ENCODE measurements around the gene ZNF280B. TPM values are rescaled to one million over a fixed set of nuclear protein-coding genes. Genes with fewer than 3 reads are reported as not detected.

The ZNF280B gene
- polyA plus RNA-seq, 1 donor (not counting 4 experiments of a cell fraction or from before 2014, with no cell fraction given) = 0.04 TPM

DNA sequence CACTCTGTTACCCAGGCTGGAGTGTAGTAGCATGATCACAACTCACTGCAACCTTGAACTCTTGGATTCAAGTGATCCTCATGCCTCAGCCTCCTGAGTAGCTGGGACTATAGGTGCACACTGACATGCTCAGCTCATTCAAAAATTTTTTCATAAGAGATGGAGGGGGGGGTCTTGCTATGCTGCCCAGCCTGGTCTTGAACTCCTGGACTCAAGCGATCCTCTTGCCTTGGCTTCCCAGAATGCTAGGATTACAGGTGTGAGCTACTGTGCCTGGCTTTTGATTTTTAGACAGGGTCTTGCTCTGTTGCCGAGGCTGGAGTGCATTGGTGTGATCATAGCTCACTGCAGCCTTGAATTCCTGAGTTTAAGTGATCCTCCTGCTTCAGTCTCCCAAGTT is 36.5 kb upstream of the ZNF280B start:
- DNase-seq (ENCODE audit: low read depth, low spot score) (no peak), FAIRE-seq (no peak)
- TF ChIP-seq, protein P1, sequence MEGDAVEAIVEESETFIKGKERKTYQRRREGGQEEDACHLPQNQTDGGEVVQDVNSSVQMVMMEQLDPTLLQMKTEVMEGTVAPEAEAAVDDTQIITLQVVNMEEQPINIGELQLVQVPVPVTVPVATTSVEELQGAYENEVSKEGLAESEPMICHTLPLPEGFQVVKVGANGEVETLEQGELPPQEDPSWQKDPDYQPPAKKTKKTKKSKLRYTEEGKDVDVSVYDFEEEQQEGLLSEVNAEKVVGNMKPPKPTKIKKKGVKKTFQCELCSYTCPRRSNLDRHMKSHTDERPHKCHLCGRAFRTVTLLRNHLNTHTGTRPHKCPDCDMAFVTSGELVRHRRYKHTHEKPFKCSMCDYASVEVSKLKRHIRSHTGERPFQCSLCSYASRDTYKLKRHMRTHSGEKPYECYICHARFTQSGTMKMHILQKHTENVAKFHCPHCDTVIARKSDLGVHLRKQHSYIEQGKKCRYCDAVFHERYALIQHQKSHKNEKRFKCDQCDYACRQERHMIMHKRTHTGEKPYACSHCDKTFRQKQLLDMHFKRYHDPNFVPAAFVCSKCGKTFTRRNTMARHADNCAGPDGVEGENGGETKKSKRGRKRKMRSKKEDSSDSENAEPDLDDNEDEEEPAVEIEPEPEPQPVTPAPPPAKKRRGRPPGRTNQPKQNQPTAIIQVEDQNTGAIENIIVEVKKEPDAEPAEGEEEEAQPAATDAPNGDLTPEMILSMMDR (optimal IDR thresholded peaks at IDR 0.05 in 1 of 3, IDR thresholded peaks at IDR 0.05 in 1 of 3, conservative IDR thresholded peaks at IDR 0.05 in 1 of 3; ENCODE audit: extremely low read depth in 1 of 3, insufficient read depth in 2 of 3, low read length in 3 of 3) = no peak
- TF ChIP-seq EZH2 (IDR thresholded peaks at IDR 0.05; ENCODE audit: low read length) = no peak
- dilution Hi-C loops (cut with MboI; ENCODE audit: extremely low pct_ligation_motif_present, low sequenced_read_pairs) = no loop called here
- Histone ChIP-seq H3K79me2 (ENCODE audit: control insufficient read depth, insufficient read depth, low read length) (no peaks in the 10 kb centered on the region), H2AFZ (ENCODE audit: control insufficient read depth, low read length) (no peak overlapping the region), H3K9me1 (ENCODE audit: control insufficient read depth, extremely low read depth, insufficient read depth, low read length) (no peaks in the 10 kb centered on the region), H3K4me1 (ENCODE audit: control insufficient read depth, extremely low read depth, insufficient read depth, low read length) (no peaks in the 10 kb centered on the region), H3K9ac (ENCODE audit: control insufficient read depth, extremely low read depth, insufficient read depth, low read length) (no peak overlapping the region), H3K4me2 (ENCODE audit: control insufficient read depth, extremely low read depth, insufficient read depth, low read depth, low read length) (no peak overlapping the region), H3K27ac (ENCODE audit: control insufficient read depth, insufficient read depth, low read length) (no peak overlapping the region), H3K4me3 (ENCODE audit: control insufficient read depth in 2 of 3, extremely low read depth in 1 of 3, insufficient read depth in 2 of 3, low read depth in 1 of 3, low read length in 3 of 3) (no peak overlapping the region), H3K27me3 (ENCODE audit: control insufficient read depth, extremely low read depth, insufficient read depth, low read length) (no peaks in the 10 kb centered on the region), H3K36me3 (ENCODE audit: control insufficient read depth in 2 of 2, extremely low read depth in 1 of 2, insufficient read depth in 2 of 2, low read length in 2 of 2) (no peaks in the 10 kb centered on the region), H4K20me1 (ENCODE audit: control insufficient read depth, extremely low read depth, insufficient read depth, low read length) (no peaks in the 10 kb centered on the region), H3K9me3 (ENCODE audit: control insufficient read depth, low read depth, low read length) (no peaks in the 10 kb centered on the region)

DNA sequence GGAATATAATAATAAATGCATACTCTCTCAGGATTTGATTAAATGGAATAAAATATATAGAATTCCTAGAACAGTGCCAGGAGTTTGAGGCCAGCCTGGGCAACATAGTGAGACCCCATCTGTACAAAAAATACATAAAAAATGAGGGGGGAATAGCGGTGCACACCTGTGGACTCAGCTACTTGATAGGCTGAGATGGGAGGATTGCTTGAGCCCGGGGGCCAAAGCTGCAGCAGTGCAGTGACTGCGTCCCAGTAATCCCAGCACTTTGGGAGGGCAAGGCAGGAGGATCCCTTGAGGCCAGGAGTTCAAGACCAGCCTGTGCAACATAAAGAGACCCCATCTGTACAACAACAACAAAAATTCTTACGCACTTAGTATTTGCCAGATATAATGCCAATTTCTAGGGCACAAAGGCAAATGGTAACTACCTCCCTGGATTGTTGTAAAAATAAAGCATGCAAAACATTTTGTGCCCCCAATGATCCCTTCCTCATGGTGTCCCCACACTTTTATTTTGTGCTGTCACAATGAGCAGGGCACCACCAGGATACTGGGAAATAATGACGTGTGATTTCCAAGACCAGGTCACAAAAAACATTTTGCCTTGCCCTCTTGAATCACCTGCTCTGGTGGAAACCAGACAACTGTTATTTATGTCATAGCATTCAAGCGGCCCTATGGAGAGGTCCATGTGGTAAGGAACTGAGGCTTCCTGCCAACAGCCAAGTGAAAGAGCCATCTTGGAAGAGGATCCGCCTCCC is 29.9 kb upstream of the ZNF280B start:
- Histone ChIP-seq H3K9ac (ENCODE audit: control insufficient read depth, extremely low read depth, insufficient read depth, low read length) (no peak overlapping the region), H3K36me3 (ENCODE audit: control insufficient read depth in 2 of 2, extremely low read depth in 1 of 2, insufficient read depth in 2 of 2, low read length in 2 of 2) (no peaks in the 10 kb centered on the region), H3K79me2 (ENCODE audit: control insufficient read depth, insufficient read depth, low read length) (no peaks in the 10 kb centered on the region), H3K4me1 (ENCODE audit: control insufficient read depth, extremely low read depth, insufficient read depth, low read length) (no peaks in the 10 kb centered on the region), H3K27me3 (ENCODE audit: control insufficient read depth, extremely low read depth, insufficient read depth, low read length) (no peaks in the 10 kb centered on the region), H3K4me2 (ENCODE audit: control insufficient read depth, extremely low read depth, insufficient read depth, low read depth, low read length) (no peak overlapping the region), H4K20me1 (ENCODE audit: control insufficient read depth, extremely low read depth, insufficient read depth, low read length) (no peaks in the 10 kb centered on the region), H3K4me3 (ENCODE audit: control insufficient read depth in 2 of 3, extremely low read depth in 1 of 3, insufficient read depth in 2 of 3, low read depth in 1 of 3, low read length in 3 of 3) (no peak overlapping the region), H3K27ac (ENCODE audit: control insufficient read depth, insufficient read depth, low read length) (no peak overlapping the region), H3K9me3 (ENCODE audit: control insufficient read depth, low read depth, low read length) (no peaks in the 10 kb centered on the region), H3K9me1 (ENCODE audit: control insufficient read depth, extremely low read depth, insufficient read depth, low read length) (no peaks in the 10 kb centered on the region), H2AFZ (ENCODE audit: control insufficient read depth, low read length) (no peak overlapping the region)
- TF ChIP-seq, protein P1 (optimal IDR thresholded peaks at IDR 0.05 in 1 of 3, IDR thresholded peaks at IDR 0.05 in 1 of 3, conservative IDR thresholded peaks at IDR 0.05 in 1 of 3; ENCODE audit: extremely low read depth in 1 of 3, insufficient read depth in 2 of 3, low read length in 3 of 3) = no peak
- no peak for TF ChIP-seq EZH2 (IDR thresholded peaks at IDR 0.05; ENCODE audit: low read length)
- dilution Hi-C loops (cut with MboI; ENCODE audit: extremely low pct_ligation_motif_present, low sequenced_read_pairs) = no loop called here
- FAIRE-seq (no peak), DNase-seq (ENCODE audit: low read depth, low spot score) (no peak)

Data from keratinocyte (primary cell).